GM18505 (cell line): ENCODE results near the gene GSG1L.

ENCODE experiments used
- ATAC-seq: cut with Tn5 transposase; IDR thresholded peaks from one replicate; pipeline ENCODE4 v1.9.1; 2021; ENCODE audit not compliant: unreplicated experiment
- POLR2A ChIP-seq: IDR thresholded peaks from 4 replicates; pipeline ENCODE4 v1.6.1; 2011; ENCODE audit warnings: borderline replicate concordance; ENCODE audit not compliant: insufficient read depth, insufficient read length; ENCODE audit errors: extremely low read depth

The GSG1L gene

GRCh38 chr16:27928542-27928941 is 135.0 kb downstream of the GSG1L start:
- no peak for ATAC-seq
- TF ChIP-seq POLR2A, result no peak

GRCh38 chr16:27927266-27927901 is 136.1 kb downstream of the GSG1L start:
- no peak for TF ChIP-seq POLR2A
- no peak for ATAC-seq

- no peak for TF ChIP-seq POLR2A
- ATAC-seq, result no peak
These were observed 137.9 kb downstream of the GSG1L start for GRCh38 chr16:27925612-27926011.

- no peak for ATAC-seq
- no peak for TF ChIP-seq POLR2A
These were observed 138.9 kb downstream of the GSG1L start for GRCh38 chr16:27924411-27925118.

GRCh38 chr16:27923751-27924150 is 139.8 kb downstream of the GSG1L start:
- no peak for TF ChIP-seq POLR2A
- ATAC-seq, result no peak

- TF ChIP-seq POLR2A, result no peak
- no peak for ATAC-seq
These were observed 141.1 kb downstream of the GSG1L start for GRCh38 chr16:27922433-27922832.

- ATAC-seq, result no peak
- no peak for TF ChIP-seq POLR2A
These were observed 142.4 kb downstream of the GSG1L start for GRCh38 chr16:27921134-27921533.

GRCh38 chr16:27920391-27920891 is 143.1 kb downstream of the GSG1L start:
- TF ChIP-seq POLR2A, result no peak
- no peak for ATAC-seq

- ATAC-seq, result no peak
- TF ChIP-seq POLR2A, result no peak
These were observed 144.8 kb downstream of the GSG1L start for GRCh38 chr16:27918755-27919154.

GRCh38 chr16:27917949-27918348 is 145.6 kb downstream of the GSG1L start:
- no peak for ATAC-seq
- TF ChIP-seq POLR2A, result no peak

GRCh38 chr16:27911486-27911885 is 152.0 kb downstream of the GSG1L start:
- TF ChIP-seq POLR2A, result no peak
- no peak for ATAC-seq

GRCh38 chr16:27907457-27907972 is 156.0 kb downstream of the GSG1L start:
- no peak for TF ChIP-seq POLR2A
- no peak for ATAC-seq

GRCh38 chr16:27906883-27907282 is 156.6 kb downstream of the GSG1L start:
- no peak for TF ChIP-seq POLR2A

More at GRCh38 chr16:27906883-27907282, 156.6 kb downstream of the GSG1L start:
- no peak for ATAC-seq
